HG03342 (cell line): ENCODE results near the gene TRIP10.

Experiments used
- ATAC-seq: cut with Tn5 transposase; IDR thresholded peaks from one replicate; pipeline ENCODE4 v1.9.1; 2021; ENCODE audit warnings: mild to moderate bottlenecking, moderate library complexity; ENCODE audit not compliant: unreplicated experiment

Gene TRIP10

GRCh38 chr19:6725513-6726231, 13.8 kb upstream of the TRIP10 start:
- ATAC-seq = no peak

GRCh38 chr19:6728346-6728745, 11.1 kb upstream of the TRIP10 start:
- no peak for ATAC-seq

- ATAC-seq = no peak
These were observed 9.8 kb upstream of the TRIP10 start for GRCh38 chr19:6729573-6730152.

- ATAC-seq = no peak
These were observed 9.2 kb upstream of the TRIP10 start for GRCh38 chr19:6730153-6730804.

- no peak for ATAC-seq
These were observed 8.4 kb upstream of the TRIP10 start for GRCh38 chr19:6730941-6731670.

- no peak for ATAC-seq
These were observed 7.7 kb upstream of the TRIP10 start for GRCh38 chr19:6731822-6732221.

GRCh38 chr19:6732803-6733337, 6.6 kb upstream of the TRIP10 start:
- no peak for ATAC-seq

- ATAC-seq = no peak
These were observed 6.0 kb upstream of the TRIP10 start for GRCh38 chr19:6733338-6734095.

- no peak for ATAC-seq
These were observed 5.3 kb upstream of the TRIP10 start for GRCh38 chr19:6734096-6734696.

- no peak for ATAC-seq
These were observed 4.1 kb upstream of the TRIP10 start for GRCh38 chr19:6735181-6735911.

GRCh38 chr19:6736169-6736916, 3.1 kb upstream of the TRIP10 start:
- no peak for ATAC-seq

- no peak for ATAC-seq
These were observed 2.6 kb upstream of the TRIP10 start for GRCh38 chr19:6736917-6737283.

GRCh38 chr19:6737284-6737872, 2.1 kb upstream of the TRIP10 start, which contains the start of gene GPR108:
Gene GPR108 (minus strand): TSS chr19:6737580. CDS start chr19:6737576, 4 bp downstream.
- ATAC-seq = peak; percentile 57

- no peak for ATAC-seq
These were observed 1.4 kb upstream of the TRIP10 start for GRCh38 chr19:6737873-6738786.

- ATAC-seq = no peak
These were observed 592 bp upstream of the TRIP10 start for GRCh38 chr19:6738787-6739389.

- no peak for ATAC-seq
These were observed 556 bp downstream of the TRIP10 start for GRCh38 chr19:6739883-6740588.
